ENCODE data around the gene EXOC5.
"Not testable (repeated sequence)": the region's sequence is repeated elsewhere in the genome, so short reads cannot be mapped to it uniquely, and the experiment has no call there.

EXOC5 gene

DNA sequence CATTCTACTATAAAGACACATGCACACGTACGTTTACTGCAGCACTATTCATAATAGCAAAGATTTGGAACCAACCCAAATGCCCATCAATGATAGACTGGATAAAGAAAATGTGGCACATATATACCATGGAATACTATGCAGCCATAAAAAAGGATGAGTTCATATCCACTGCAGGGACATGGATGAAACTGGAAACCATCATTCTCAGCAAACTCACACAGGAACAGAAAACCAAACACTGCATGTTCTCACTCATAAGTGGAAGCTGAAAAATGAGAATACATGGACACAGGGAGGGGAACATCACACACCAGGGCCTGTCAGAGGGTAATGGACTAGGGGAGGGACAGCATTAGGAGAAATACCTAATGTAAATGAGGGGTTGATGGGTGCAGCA lies 10.5 kb downstream of the EXOC5 start:
- H3K27me3 ChIP-seq (ENCODE audit: control insufficient read depth in 1 of 2, insufficient read depth in 2 of 2, low read length in 2 of 2); H3K9me3 ChIP-seq (ENCODE audit: control insufficient read depth in 2 of 2, low read length in 2 of 2); H3K36me3 ChIP-seq (ENCODE audit: control insufficient read depth in 2 of 2, insufficient read depth in 2 of 2, low read length in 2 of 2); H3K27ac ChIP-seq (ENCODE audit: low read length); H3K4me3 ChIP-seq (ENCODE audit: low read length in 2 of 2); H3K4me1 ChIP-seq (ENCODE audit: control insufficient read depth, insufficient read depth, low read length); H3K9ac ChIP-seq (ENCODE audit: low read length in 2 of 2): not testable (repeated sequence)

- Histone ChIP-seq H3K9ac (ENCODE audit: low read length in 2 of 2) (no peak overlapping the region), H3K27me3 (ENCODE audit: control insufficient read depth in 1 of 2, insufficient read depth in 2 of 2, low read length in 2 of 2) (no peaks in the 10 kb centered on the region), H3K36me3 (ENCODE audit: control insufficient read depth in 2 of 2, insufficient read depth in 2 of 2, low read length in 2 of 2) (peaks cover 0 to 3% of the 10 kb centered on the region in 2 donors), H3K9me3 (ENCODE audit: control insufficient read depth in 2 of 2, low read length in 2 of 2) (no peaks in the 10 kb centered on the region), H3K4me1 (ENCODE audit: control insufficient read depth, insufficient read depth, low read length) (no peaks in the 10 kb centered on the region), H3K4me3 (ENCODE audit: low read length in 2 of 2) (no peak overlapping the region), H3K27ac (ENCODE audit: low read length) (no peak overlapping the region)
Observed at GRCh38 chr14:57254884-57255283, 13.8 kb downstream of the EXOC5 start.

DNA sequence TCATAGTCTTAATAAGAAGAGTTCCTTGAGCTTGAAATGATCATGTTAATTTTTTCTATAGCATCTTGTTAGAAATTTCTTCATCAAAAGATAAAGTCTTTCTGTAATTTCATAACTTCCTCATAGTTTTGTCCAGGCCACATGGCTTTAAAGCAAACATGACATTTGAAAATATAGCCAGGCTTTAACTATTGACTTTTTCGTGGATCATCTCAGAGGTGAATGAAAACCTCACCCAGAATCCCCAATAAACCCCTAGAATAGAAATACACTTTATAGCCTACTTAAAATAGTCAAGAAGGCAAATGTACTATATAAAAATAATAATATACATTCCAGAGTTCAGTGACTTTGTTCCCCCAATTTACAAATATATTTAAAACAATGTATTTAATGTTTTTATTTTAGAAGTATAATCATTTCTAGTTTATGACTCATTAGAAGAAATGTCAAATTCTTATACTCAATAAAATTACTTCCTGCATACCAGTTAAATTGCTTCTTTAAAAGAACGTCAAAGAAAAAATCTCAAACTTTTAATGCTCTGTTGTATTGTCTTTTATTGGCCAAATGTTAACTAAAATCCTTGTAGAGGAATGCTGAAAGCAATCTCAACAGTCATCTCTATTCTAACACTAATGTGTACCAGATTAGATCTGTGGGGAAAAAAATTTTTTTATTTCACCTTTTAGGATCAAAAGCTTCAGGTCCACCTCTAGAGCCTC lies 21.6 kb downstream of the EXOC5 start:
- Histone ChIP-seq H3K36me3 (ENCODE audit: control insufficient read depth in 2 of 2, insufficient read depth in 2 of 2, low read length in 2 of 2) (peaks cover 0 to 6% of the 10 kb centered on the region in 2 donors), H3K9ac (ENCODE audit: low read length in 2 of 2) (no peak overlapping the region), H3K9me3 (ENCODE audit: control insufficient read depth in 2 of 2, low read length in 2 of 2) (no peaks in the 10 kb centered on the region)

DNA sequence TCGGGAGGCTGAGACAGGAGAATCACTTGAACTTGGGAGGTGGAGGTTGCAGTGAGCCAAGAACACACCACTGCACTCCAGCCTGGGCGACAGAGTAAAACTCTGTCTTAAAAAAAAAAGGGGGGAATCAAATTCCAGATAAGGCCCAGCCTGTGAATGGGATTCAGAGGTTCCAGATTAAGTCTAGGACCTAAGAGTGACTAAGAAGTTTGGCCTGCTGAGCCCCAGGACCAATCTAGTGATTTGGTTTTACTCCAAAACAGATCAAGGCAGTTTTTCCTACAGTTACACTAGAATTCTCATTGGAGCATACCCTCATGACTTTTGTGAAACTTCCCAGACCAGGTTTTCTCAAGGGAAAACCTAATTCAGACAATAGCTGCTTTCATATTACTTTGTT lies 22.8 kb downstream of the EXOC5 start:
- Histone ChIP-seq H3K27ac (ENCODE audit: low read length) (no peak overlapping the region), H3K4me3 (ENCODE audit: low read length in 2 of 2) (no peak overlapping the region), H3K9me3 (ENCODE audit: control insufficient read depth in 2 of 2, low read length in 2 of 2) (no peaks in the 10 kb centered on the region), H3K36me3 (ENCODE audit: control insufficient read depth in 2 of 2, insufficient read depth in 2 of 2, low read length in 2 of 2) (peaks cover 0 to 6% of the 10 kb centered on the region in 2 donors), H3K9ac (ENCODE audit: low read length in 2 of 2) (no peak overlapping the region), H3K27me3 (ENCODE audit: control insufficient read depth in 1 of 2, insufficient read depth in 2 of 2, low read length in 2 of 2) (no peaks in the 10 kb centered on the region), H3K4me1 (ENCODE audit: control insufficient read depth, insufficient read depth, low read length) (no peaks in the 10 kb centered on the region)

More for the DNA sequence above, 21.6 kb downstream of the EXOC5 start:
- no peaks in the 10 kb centered on the region for H3K27me3 ChIP-seq (ENCODE audit: control insufficient read depth in 1 of 2, insufficient read depth in 2 of 2, low read length in 2 of 2)
- no peaks in the 10 kb centered on the region for H3K4me1 ChIP-seq (ENCODE audit: control insufficient read depth, insufficient read depth, low read length)
- H3K4me3 ChIP-seq (ENCODE audit: low read length in 2 of 2) = no peak overlapping the region
- no peak overlapping the region for H3K27ac ChIP-seq (ENCODE audit: low read length)

GRCh38 chr14:57244106-57244505 lies 24.6 kb downstream of the EXOC5 start:
- Histone ChIP-seq H3K9ac (ENCODE audit: low read length in 2 of 2) (no peak overlapping the region), H3K27me3 (ENCODE audit: control insufficient read depth in 1 of 2, insufficient read depth in 2 of 2, low read length in 2 of 2) (no peaks in the 10 kb centered on the region), H3K4me3 (ENCODE audit: low read length in 2 of 2) (no peak overlapping the region), H3K4me1 (ENCODE audit: control insufficient read depth, insufficient read depth, low read length) (no peaks in the 10 kb centered on the region), H3K9me3 (ENCODE audit: control insufficient read depth in 2 of 2, low read length in 2 of 2) (no peaks in the 10 kb centered on the region), H3K36me3 (ENCODE audit: control insufficient read depth in 2 of 2, insufficient read depth in 2 of 2, low read length in 2 of 2) (peaks cover 0 to 6% of the 10 kb centered on the region in 2 donors), H3K27ac (ENCODE audit: low read length) (no peak overlapping the region)

GRCh38 chr14:57243320-57243719 lies 25.4 kb downstream of the EXOC5 start:
- H3K9me3 ChIP-seq (ENCODE audit: control insufficient read depth in 2 of 2, low read length in 2 of 2) = no peaks in the 10 kb centered on the region
- H3K36me3 ChIP-seq (ENCODE audit: control insufficient read depth in 2 of 2, insufficient read depth in 2 of 2, low read length in 2 of 2) = peaks cover 0 to 9% of the 10 kb centered on the region in 2 donors
- no peaks in the 10 kb centered on the region for H3K4me1 ChIP-seq (ENCODE audit: control insufficient read depth, insufficient read depth, low read length)
- H3K27ac ChIP-seq (ENCODE audit: low read length) = no peak overlapping the region
- no peak overlapping the region for H3K9ac ChIP-seq (ENCODE audit: low read length in 2 of 2)
- no peaks in the 10 kb centered on the region for H3K27me3 ChIP-seq (ENCODE audit: control insufficient read depth in 1 of 2, insufficient read depth in 2 of 2, low read length in 2 of 2)
- H3K4me3 ChIP-seq (ENCODE audit: low read length in 2 of 2) = no peak overlapping the region

DNA sequence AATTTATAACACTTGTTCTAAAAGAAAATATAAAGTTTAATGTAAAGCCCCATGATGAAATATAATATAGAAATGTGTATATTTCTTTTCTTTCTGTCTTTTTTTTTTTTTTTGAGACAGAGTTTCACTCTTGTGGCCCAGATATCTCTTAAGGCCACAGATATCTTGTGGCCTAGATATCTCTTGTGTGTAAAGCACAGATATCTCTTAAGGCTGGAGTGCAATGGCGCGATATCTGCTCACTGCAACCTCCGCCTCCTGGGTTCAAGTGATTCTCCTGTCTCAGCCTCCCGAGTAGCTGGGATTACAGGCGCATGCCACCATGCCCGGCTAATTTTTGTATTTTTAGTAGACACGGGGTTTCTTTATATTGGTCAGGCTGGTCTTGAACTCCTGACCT lies 28.6 kb downstream of the EXOC5 start:
- H3K9me3 ChIP-seq (ENCODE audit: control insufficient read depth in 2 of 2, low read length in 2 of 2); H3K36me3 ChIP-seq (ENCODE audit: control insufficient read depth in 2 of 2, insufficient read depth in 2 of 2, low read length in 2 of 2); H3K4me1 ChIP-seq (ENCODE audit: control insufficient read depth, insufficient read depth, low read length); H3K9ac ChIP-seq (ENCODE audit: low read length in 2 of 2); H3K27me3 ChIP-seq (ENCODE audit: control insufficient read depth in 1 of 2, insufficient read depth in 2 of 2, low read length in 2 of 2); H3K4me3 ChIP-seq (ENCODE audit: low read length in 2 of 2); H3K27ac ChIP-seq (ENCODE audit: low read length): not testable (repeated sequence)

DNA sequence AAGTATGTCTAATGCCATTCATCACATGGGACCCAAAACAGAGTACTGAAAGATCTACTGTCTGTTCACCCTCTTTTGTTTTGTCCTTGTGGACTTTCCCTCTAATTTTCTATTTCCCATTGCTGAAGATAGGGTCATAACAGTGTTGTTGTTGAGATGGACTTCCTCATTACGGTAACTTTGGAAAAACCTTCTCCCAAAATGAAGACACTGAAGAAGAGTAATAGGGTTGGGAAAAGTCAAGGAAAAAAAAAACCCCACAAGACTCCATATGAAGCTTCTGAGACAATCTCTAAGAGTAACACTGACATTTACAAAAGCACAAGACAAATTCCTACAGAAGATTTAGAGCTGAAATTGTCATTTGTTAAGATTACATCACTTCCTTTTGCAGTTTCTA lies 36.7 kb downstream of the EXOC5 start:
- H3K27me3 ChIP-seq (ENCODE audit: control insufficient read depth in 1 of 2, insufficient read depth in 2 of 2, low read length in 2 of 2) = no peaks in the 10 kb centered on the region
- no peaks in the 10 kb centered on the region for H3K9me3 ChIP-seq (ENCODE audit: control insufficient read depth in 2 of 2, low read length in 2 of 2)
- H3K27ac ChIP-seq (ENCODE audit: low read length) = no peak overlapping the region
- H3K4me3 ChIP-seq (ENCODE audit: low read length in 2 of 2) = no peak overlapping the region
- H3K4me1 ChIP-seq (ENCODE audit: control insufficient read depth, insufficient read depth, low read length) = no peaks in the 10 kb centered on the region
- H3K36me3 ChIP-seq (ENCODE audit: control insufficient read depth in 2 of 2, insufficient read depth in 2 of 2, low read length in 2 of 2) = peaks cover 3 to 10% of the 10 kb centered on the region in 2 donors
- no peak overlapping the region for H3K9ac ChIP-seq (ENCODE audit: low read length in 2 of 2)

- peaks cover 3 to 10% of the 10 kb centered on the region in 2 donors for H3K36me3 ChIP-seq (ENCODE audit: control insufficient read depth in 2 of 2, insufficient read depth in 2 of 2, low read length in 2 of 2)
- H3K4me3 ChIP-seq (ENCODE audit: low read length in 2 of 2); H3K27ac ChIP-seq (ENCODE audit: low read length); H3K4me1 ChIP-seq (ENCODE audit: control insufficient read depth, insufficient read depth, low read length); H3K27me3 ChIP-seq (ENCODE audit: control insufficient read depth in 1 of 2, insufficient read depth in 2 of 2, low read length in 2 of 2); H3K9me3 ChIP-seq (ENCODE audit: control insufficient read depth in 2 of 2, low read length in 2 of 2); H3K9ac ChIP-seq (ENCODE audit: low read length in 2 of 2): not testable (repeated sequence)
Observed at GRCh38 chr14:57228320-57228719, 40.4 kb downstream of the EXOC5 start.

DNA sequence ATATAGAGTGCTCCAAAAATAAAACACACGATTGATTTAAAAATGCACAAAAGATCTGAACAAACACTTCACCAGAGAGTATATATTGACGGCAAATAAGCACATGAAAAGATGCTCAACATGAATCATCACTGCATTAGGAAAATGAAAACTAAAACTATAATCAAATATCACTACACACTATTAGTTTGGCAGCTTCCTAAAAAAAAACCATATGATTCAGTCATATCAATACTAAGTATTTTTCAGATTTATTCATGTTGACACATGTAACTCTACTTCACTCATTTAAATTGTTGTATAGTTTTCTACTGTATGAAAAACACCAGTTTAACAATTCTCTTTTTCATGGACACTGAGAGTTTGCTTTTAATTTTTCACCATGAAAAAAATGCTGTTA lies 41.6 kb downstream of the EXOC5 start:
- Histone ChIP-seq H3K27ac (ENCODE audit: low read length) (no peak overlapping the region), H3K27me3 (ENCODE audit: control insufficient read depth in 1 of 2, insufficient read depth in 2 of 2, low read length in 2 of 2) (no peaks in the 10 kb centered on the region), H3K9me3 (ENCODE audit: control insufficient read depth in 2 of 2, low read length in 2 of 2) (no peaks in the 10 kb centered on the region), H3K36me3 (ENCODE audit: control insufficient read depth in 2 of 2, insufficient read depth in 2 of 2, low read length in 2 of 2) (peaks cover 0 to 8% of the 10 kb centered on the region in 2 donors), H3K4me1 (ENCODE audit: control insufficient read depth, insufficient read depth, low read length) (no peaks in the 10 kb centered on the region), H3K4me3 (ENCODE audit: low read length in 2 of 2) (no peak overlapping the region), H3K9ac (ENCODE audit: low read length in 2 of 2) (no peak overlapping the region)

DNA sequence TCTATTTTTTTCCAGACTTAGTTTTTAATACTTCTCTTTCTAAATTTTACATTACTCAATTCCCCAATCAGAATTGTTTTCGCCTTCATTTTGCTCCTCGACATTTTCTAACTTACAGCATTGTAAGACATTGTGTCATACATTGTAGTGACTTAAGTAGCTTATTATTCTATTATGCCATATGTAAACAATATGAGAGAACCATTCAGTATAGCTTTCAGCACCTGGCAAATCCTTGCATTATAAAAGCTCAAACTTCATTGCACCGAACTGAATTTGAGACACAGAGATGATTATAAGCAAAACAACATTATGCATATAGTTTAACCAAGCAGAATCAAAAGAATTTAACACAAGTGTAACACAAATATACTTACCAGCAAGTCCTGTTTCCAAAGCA lies 46.8 kb downstream of the EXOC5 start:
- Histone ChIP-seq H3K4me1 (ENCODE audit: control insufficient read depth, insufficient read depth, low read length) (no peaks in the 10 kb centered on the region), H3K27me3 (ENCODE audit: control insufficient read depth in 1 of 2, insufficient read depth in 2 of 2, low read length in 2 of 2) (no peaks in the 10 kb centered on the region), H3K36me3 (ENCODE audit: control insufficient read depth in 2 of 2, insufficient read depth in 2 of 2, low read length in 2 of 2) (peaks cover 6 to 7% of the 10 kb centered on the region in 2 donors), H3K9ac (ENCODE audit: low read length in 2 of 2) (no peak overlapping the region), H3K9me3 (ENCODE audit: control insufficient read depth in 2 of 2, low read length in 2 of 2) (no peaks in the 10 kb centered on the region), H3K4me3 (ENCODE audit: low read length in 2 of 2) (no peak overlapping the region), H3K27ac (ENCODE audit: low read length) (no peak overlapping the region)
